ENCODE data around the gene HDGFL3.
"Not testable (repeated sequence)": the region's sequence is repeated elsewhere in the genome, so short reads cannot be mapped to it uniquely, and the experiment has no call there.

HDGFL3 gene

GRCh38 chr15:83099290-83099689, 108.3 kb downstream of the HDGFL3 start:
- FAIRE-seq: no peak

DNA sequence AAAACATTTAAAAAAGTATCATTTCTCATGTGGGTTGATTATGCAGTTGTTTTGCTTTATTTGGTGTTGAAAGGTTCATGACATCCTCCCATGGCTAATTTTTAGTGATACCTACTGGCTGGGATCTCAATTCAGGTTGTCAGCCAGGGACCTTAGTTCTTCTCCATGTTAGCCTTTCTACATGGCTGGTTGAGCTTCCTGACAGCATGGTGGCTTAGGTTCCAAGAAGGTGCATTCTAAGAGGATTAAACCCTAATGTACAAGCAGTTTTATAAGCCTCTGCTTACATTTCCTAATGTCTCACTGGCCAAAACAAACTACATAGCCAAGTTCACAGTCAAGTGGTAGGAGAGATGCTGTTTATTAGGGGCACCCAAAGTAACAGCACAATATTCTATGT, 109.5 kb downstream of the HDGFL3 start:
- FAIRE-seq: no peak

DNA sequence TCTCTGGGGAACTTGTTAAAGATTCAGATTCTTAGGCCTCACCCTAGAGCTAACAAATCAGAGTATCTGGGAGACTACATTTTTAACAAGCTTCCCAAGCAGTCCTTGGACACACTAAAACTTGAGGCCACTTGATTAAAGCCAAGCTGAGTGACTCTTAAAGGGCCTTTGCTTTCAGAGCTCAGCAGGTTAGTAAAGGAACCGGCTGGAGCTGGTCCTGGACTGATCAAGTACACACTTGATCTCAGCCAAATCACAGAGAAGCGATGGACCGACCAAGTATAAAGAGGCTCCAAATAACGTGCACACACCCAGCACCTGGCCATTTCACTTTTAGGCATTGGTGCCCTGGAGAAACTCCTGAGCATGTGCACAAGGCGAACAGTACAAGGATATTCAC, 113.0 kb downstream of the HDGFL3 start:
- no peak for FAIRE-seq

- no peak for FAIRE-seq
Observed at GRCh38 chr15:83092309-83092976, 115.2 kb downstream of the HDGFL3 start.

GRCh38 chr15:83091965-83092308, 115.7 kb downstream of the HDGFL3 start:
- not testable (repeated sequence) for FAIRE-seq

DNA sequence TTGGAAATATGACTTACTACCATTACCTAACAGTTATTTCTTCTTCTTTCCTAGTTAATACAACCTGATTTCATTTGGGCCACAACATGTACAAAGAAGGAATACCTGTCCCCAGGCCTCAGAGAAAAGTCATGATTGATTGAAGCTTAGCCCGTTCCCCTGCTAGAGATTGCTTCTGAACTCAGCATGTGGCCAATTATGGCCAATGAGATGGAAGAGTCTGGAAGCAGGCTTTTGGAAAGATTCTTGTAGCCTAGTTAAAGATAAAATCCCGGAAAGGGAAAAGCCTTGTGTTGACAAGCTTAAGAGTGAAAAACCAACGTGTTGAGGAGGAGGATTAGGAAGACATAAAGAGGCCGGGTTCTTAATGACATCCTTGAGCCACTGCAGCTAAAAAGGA, 117.2 kb downstream of the HDGFL3 start:
- FAIRE-seq: no peak

DNA sequence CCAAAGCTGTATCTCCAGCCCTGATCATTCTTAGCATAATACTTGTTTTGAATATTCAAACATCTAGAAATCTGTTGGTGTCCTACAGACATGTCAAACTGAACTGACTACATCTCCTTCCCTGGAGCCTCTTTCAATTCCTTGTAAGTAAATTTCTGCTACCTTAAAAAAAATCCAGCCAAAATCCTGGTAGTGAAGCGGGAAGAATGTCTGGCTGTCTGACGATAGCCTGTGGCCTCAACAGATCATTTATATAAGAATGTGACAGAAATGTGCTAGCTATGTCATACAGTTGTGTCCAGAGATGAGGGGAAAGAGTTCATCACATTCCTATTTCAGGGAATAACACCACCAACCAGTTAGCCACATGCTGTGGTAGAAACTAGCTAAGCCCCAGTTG, 118.7 kb downstream of the HDGFL3 start:
- no peak for FAIRE-seq

DNA sequence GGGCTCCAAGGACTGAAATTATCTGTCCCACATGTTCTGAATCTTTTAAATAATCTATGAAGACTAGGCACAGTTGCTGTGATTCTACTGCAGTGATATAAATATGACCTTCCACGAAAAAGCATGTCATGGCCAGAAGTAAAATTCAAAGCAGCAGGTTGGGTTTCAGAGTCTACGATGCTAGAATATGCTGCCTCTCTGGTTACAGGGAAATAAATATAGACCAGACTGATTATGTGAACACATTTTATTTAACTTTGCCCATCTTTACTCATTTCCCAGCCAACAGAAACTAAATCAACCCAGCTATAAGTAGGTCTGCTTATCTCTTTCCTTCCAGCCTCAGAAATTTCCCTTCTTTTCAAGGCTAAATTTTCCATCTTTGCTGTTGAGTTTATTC, 120.0 kb downstream of the HDGFL3 start:
- FAIRE-seq: no peak

- FAIRE-seq: not testable (repeated sequence)
Observed at GRCh38 chr15:83085864-83086552, 121.6 kb downstream of the HDGFL3 start.

DNA sequence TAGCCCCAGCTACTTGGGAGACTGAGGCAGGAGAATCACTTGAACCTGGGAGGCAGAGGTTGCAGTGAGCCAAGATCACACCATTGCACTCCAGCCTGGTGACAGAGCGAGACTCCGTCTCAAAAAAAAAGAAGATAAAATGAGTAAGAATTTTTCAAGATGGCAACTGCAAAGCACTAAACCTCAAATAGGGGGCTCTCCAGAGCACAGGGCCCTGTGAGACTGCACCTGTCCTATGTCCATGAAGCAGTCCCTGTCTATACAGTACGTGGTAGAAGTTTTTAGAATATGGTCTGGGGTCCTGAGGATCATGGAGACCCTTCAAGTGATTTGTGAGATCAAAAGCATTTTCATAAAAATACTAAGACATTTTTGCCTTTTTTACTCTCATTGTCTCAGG, 122.2 kb downstream of the HDGFL3 start:
- FAIRE-seq: not testable (repeated sequence)

DNA sequence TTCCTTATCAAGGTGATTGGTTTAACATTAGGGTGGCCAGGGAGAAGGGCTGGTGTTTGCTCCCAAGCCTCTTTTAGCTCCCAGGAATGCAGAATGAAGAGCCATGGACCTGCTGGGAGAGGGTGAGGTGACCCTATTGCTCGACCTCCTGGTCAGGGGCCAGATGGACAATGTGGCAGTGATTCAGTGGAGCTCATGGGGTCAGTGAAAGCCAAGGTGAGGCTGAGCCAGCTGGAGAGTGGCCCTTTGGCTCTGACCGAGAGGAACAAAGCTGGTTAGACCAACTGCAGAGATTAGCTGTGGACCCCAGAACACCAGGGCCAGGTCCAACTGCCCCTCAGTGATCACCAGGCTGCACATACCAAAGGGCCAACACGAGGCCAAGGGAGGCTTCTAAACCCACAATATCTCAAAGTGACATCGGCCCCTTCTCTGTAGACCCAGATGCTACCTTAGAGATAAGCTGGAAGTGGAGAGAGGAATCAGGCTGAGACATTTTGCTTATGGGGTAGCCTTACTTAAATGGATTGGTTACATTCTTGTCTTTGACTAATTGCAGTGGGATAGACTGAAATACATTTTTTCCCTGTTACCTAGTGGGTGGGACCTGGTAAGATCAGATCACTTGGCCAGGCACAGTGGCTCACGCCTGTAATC, 124.8 kb downstream of the HDGFL3 start:
- no peak for FAIRE-seq

- FAIRE-seq: no peak
Observed at GRCh38 chr15:83081256-83082014, 126.2 kb downstream of the HDGFL3 start.

- FAIRE-seq: no peak
Observed at GRCh38 chr15:83078712-83079111, 128.9 kb downstream of the HDGFL3 start.

Measured in endometrium (tissue), 2 donors.